Mammary epithelial cell (primary cell): ENCODE data around the gene LHPP.

ENCODE experiments used
- EZH2 ChIP-seq: IDR thresholded peaks from 2 replicates; pipeline ENCODE4 v1.6.1; 2012; ENCODE audit warnings: low read length, inconsistent platforms, borderline replicate concordance
- TF ChIP-seq, protein P1 (sequence below), 2 donors: IDR thresholded peaks in 1 of 2; conservative IDR thresholded peaks in 1 of 2; 2 replicates each; pipeline ENCODE4 v1.5.1; 2011 to 2012; ENCODE audit warnings: inconsistent platforms in 2 of 2, low read length in 2 of 2, mild to moderate bottlenecking in 2 of 2, control low read depth in 1 of 2, low read depth in 1 of 2; ENCODE audit not compliant: insufficient read depth in 1 of 2; ENCODE audit errors: extremely low read depth in 1 of 2

- no peak for TF ChIP-seq EZH2
- TF ChIP-seq, protein P1, sequence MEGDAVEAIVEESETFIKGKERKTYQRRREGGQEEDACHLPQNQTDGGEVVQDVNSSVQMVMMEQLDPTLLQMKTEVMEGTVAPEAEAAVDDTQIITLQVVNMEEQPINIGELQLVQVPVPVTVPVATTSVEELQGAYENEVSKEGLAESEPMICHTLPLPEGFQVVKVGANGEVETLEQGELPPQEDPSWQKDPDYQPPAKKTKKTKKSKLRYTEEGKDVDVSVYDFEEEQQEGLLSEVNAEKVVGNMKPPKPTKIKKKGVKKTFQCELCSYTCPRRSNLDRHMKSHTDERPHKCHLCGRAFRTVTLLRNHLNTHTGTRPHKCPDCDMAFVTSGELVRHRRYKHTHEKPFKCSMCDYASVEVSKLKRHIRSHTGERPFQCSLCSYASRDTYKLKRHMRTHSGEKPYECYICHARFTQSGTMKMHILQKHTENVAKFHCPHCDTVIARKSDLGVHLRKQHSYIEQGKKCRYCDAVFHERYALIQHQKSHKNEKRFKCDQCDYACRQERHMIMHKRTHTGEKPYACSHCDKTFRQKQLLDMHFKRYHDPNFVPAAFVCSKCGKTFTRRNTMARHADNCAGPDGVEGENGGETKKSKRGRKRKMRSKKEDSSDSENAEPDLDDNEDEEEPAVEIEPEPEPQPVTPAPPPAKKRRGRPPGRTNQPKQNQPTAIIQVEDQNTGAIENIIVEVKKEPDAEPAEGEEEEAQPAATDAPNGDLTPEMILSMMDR (conservative IDR thresholded peaks at IDR 0.05 in 1 of 2, IDR thresholded peaks at IDR 0.05 in 1 of 2; ENCODE audit: extremely low read depth in 1 of 2, insufficient read depth in 1 of 2, low read depth in 1 of 2, low read length in 2 of 2), result no peak
Observed at GRCh38 chr10:124419635-124420034, 42.0 kb upstream of the LHPP start.
